Measurements from ENCODE around the gene SEC14L1.

Gene SEC14L1

GRCh38 chr17:77197115-77197514 lies 56.3 kb downstream of the SEC14L1 start:
- no peak overlapping the region for H3K4me3 ChIP-seq (ENCODE audit: low read depth, low read length)
- no peak for DNase-seq
- H2AFZ ChIP-seq (ENCODE audit: insufficient read depth, low read length, poor library complexity) = no peak overlapping the region
- no peak overlapping the region for H2AK5ac ChIP-seq (ENCODE audit: low read length)
- no peak overlapping the region for H4K12ac ChIP-seq (ENCODE audit: low read depth, low read length)
- no peak overlapping the region for H3K14ac ChIP-seq (ENCODE audit: low read length)
- no peak overlapping the region for H2BK12ac ChIP-seq (ENCODE audit: low read length)
- peaks cover 2% of the 10 kb centered on the region for H3K9me3 ChIP-seq (ENCODE audit: insufficient read depth, low read depth, low read length)
- no peak overlapping the region for H4K8ac ChIP-seq (ENCODE audit: low read depth, low read length)
- no peaks in the 10 kb centered on the region for H3K27me3 ChIP-seq (ENCODE audit: insufficient read depth, low read length)
- no peak overlapping the region for H3K18ac ChIP-seq (ENCODE audit: low read length)
- H3K9ac ChIP-seq (ENCODE audit: low read length) = no peak overlapping the region
- no peak overlapping the region for H3K27ac ChIP-seq (ENCODE audit: low read depth, low read length)
- H3K79me2 ChIP-seq (ENCODE audit: control insufficient read depth, insufficient read depth, low read length, poor library complexity) = no peaks in the 10 kb centered on the region
- H3K4me2 ChIP-seq (ENCODE audit: low read length) = no peak overlapping the region
- H2BK5ac ChIP-seq (ENCODE audit: low read depth, low read length, poor library complexity) = no peak overlapping the region
- no CpG with 5 or more reads among the region's 9 CpGs for WGBS (ENCODE audit: extremely low coverage, insufficient coverage, insufficient read length)
- no peak overlapping the region for H2BK120ac ChIP-seq (ENCODE audit: insufficient read depth, low read length, poor library complexity)
- H3K36me3 ChIP-seq (ENCODE audit: control insufficient read depth in 1 of 2, insufficient read depth in 2 of 2, low read length in 2 of 2) = peaks cover 51 to 52% of the 10 kb centered on the region in 2 experiments
- no peak overlapping the region for H3K23ac ChIP-seq (ENCODE audit: low read length)
- no peak overlapping the region for H4K91ac ChIP-seq (ENCODE audit: low read depth, low read length)
- peaks cover 2% of the 10 kb centered on the region for H3K79me1 ChIP-seq (ENCODE audit: low read length)
- H3K4ac ChIP-seq (ENCODE audit: low read depth, low read length) = no peak overlapping the region
- H3K4me1 ChIP-seq (ENCODE audit: control insufficient read depth in 1 of 2, insufficient read depth in 2 of 2, low read length in 2 of 2) = no peaks in the 10 kb centered on the region

GRCh38 chr17:77200711-77201110 lies 59.9 kb downstream of the SEC14L1 start:
- no CpG with 5 or more reads among the region's 10 CpGs for WGBS (ENCODE audit: extremely low coverage, insufficient coverage, insufficient read length)
- no peak overlapping the region for H2BK5ac ChIP-seq (ENCODE audit: low read depth, low read length, poor library complexity)
- H3K27ac ChIP-seq (ENCODE audit: low read depth, low read length) = no peak overlapping the region
- H3K9me3 ChIP-seq (ENCODE audit: insufficient read depth, low read depth, low read length) = peaks cover 2% of the 10 kb centered on the region
- no peaks in the 10 kb centered on the region for H3K27me3 ChIP-seq (ENCODE audit: insufficient read depth, low read length)
- no peak overlapping the region for H3K18ac ChIP-seq (ENCODE audit: low read length)
- no peak overlapping the region for H2AK5ac ChIP-seq (ENCODE audit: low read length)
- H3K79me2 ChIP-seq (ENCODE audit: control insufficient read depth, insufficient read depth, low read length, poor library complexity) = no peaks in the 10 kb centered on the region
- no peak overlapping the region for H4K12ac ChIP-seq (ENCODE audit: low read depth, low read length)
- H2BK12ac ChIP-seq (ENCODE audit: low read length) = no peak overlapping the region
- H3K79me1 ChIP-seq (ENCODE audit: low read length) = peaks cover 5% of the 10 kb centered on the region
- H3K4me1 ChIP-seq (ENCODE audit: control insufficient read depth in 1 of 2, insufficient read depth in 2 of 2, low read length in 2 of 2) = peaks cover 1 to 2% of the 10 kb centered on the region in 2 experiments
- no peak overlapping the region for H3K4me3 ChIP-seq (ENCODE audit: low read depth, low read length)
- no peak overlapping the region for H3K4me2 ChIP-seq (ENCODE audit: low read length)
- no peak overlapping the region for H4K8ac ChIP-seq (ENCODE audit: low read depth, low read length)
- H2AFZ ChIP-seq (ENCODE audit: insufficient read depth, low read length, poor library complexity) = no peak overlapping the region
- DNase-seq = no peak
- peaks cover 41 to 54% of the 10 kb centered on the region in 2 experiments for H3K36me3 ChIP-seq (ENCODE audit: control insufficient read depth in 1 of 2, insufficient read depth in 2 of 2, low read length in 2 of 2)
- H3K4ac ChIP-seq (ENCODE audit: low read depth, low read length) = no peak overlapping the region
- no peak overlapping the region for H3K23ac ChIP-seq (ENCODE audit: low read length)
- no peak overlapping the region for H3K14ac ChIP-seq (ENCODE audit: low read length)
- no peak overlapping the region for H2BK120ac ChIP-seq (ENCODE audit: insufficient read depth, low read length, poor library complexity)
- no peak overlapping the region for H3K9ac ChIP-seq (ENCODE audit: low read length)
- H4K91ac ChIP-seq (ENCODE audit: low read depth, low read length) = no peak overlapping the region

- H4K91ac ChIP-seq (ENCODE audit: low read depth, low read length) = no peak overlapping the region
- H4K12ac ChIP-seq (ENCODE audit: low read depth, low read length) = no peak overlapping the region
- H3K27me3 ChIP-seq (ENCODE audit: insufficient read depth, low read length) = no peaks in the 10 kb centered on the region
- peaks cover 4 to 8% of the 10 kb centered on the region in 2 experiments for H3K4me1 ChIP-seq (ENCODE audit: control insufficient read depth in 1 of 2, insufficient read depth in 2 of 2, low read length in 2 of 2)
- H3K79me2 ChIP-seq (ENCODE audit: control insufficient read depth, insufficient read depth, low read length, poor library complexity) = no peaks in the 10 kb centered on the region
- no peak overlapping the region for H3K4me2 ChIP-seq (ENCODE audit: low read length)
- no peak overlapping the region for H3K23ac ChIP-seq (ENCODE audit: low read length)
- no peak overlapping the region for H3K4me3 ChIP-seq (ENCODE audit: low read depth, low read length)
- H2BK12ac ChIP-seq (ENCODE audit: low read length) = no peak overlapping the region
- H3K9me3 ChIP-seq (ENCODE audit: insufficient read depth, low read depth, low read length) = no peaks in the 10 kb centered on the region
- no peak overlapping the region for H3K9ac ChIP-seq (ENCODE audit: low read length)
- DNase-seq = no peak
- H2BK120ac ChIP-seq (ENCODE audit: insufficient read depth, low read length, poor library complexity) = no peak overlapping the region
- no peak overlapping the region for H3K4ac ChIP-seq (ENCODE audit: low read depth, low read length)
- H3K79me1 ChIP-seq (ENCODE audit: low read length) = peaks cover 7% of the 10 kb centered on the region
- no peak overlapping the region for H3K27ac ChIP-seq (ENCODE audit: low read depth, low read length)
- no CpG with 5 or more reads among the region's 12 CpGs for WGBS (ENCODE audit: extremely low coverage, insufficient coverage, insufficient read length)
- no peak overlapping the region for H2AFZ ChIP-seq (ENCODE audit: insufficient read depth, low read length, poor library complexity)
- H4K8ac ChIP-seq (ENCODE audit: low read depth, low read length) = no peak overlapping the region
- no peak overlapping the region for H3K18ac ChIP-seq (ENCODE audit: low read length)
- peaks cover 40 to 51% of the 10 kb centered on the region in 2 experiments for H3K36me3 ChIP-seq (ENCODE audit: control insufficient read depth in 1 of 2, insufficient read depth in 2 of 2, low read length in 2 of 2)
- no peak overlapping the region for H3K14ac ChIP-seq (ENCODE audit: low read length)
- no peak overlapping the region for H2BK5ac ChIP-seq (ENCODE audit: low read depth, low read length, poor library complexity)
- H2AK5ac ChIP-seq (ENCODE audit: low read length) = no peak overlapping the region
These were observed 62.7 kb downstream of the SEC14L1 start for GRCh38 chr17:77203436-77203835.

GRCh38 chr17:77203846-77204245 lies 63.1 kb downstream of the SEC14L1 start:
- Histone ChIP-seq H3K27me3 (ENCODE audit: insufficient read depth, low read length) (no peaks in the 10 kb centered on the region), H3K9ac (ENCODE audit: low read length) (no peak overlapping the region), H4K8ac (ENCODE audit: low read depth, low read length) (no peak overlapping the region), H3K4me3 (ENCODE audit: low read depth, low read length) (no peak overlapping the region), H2AK5ac (ENCODE audit: low read length) (no peak overlapping the region), H2AFZ (ENCODE audit: insufficient read depth, low read length, poor library complexity) (no peak overlapping the region), H3K14ac (ENCODE audit: low read length) (no peak overlapping the region), H3K4ac (ENCODE audit: low read depth, low read length) (no peak overlapping the region), H3K4me1 (ENCODE audit: control insufficient read depth in 1 of 2, insufficient read depth in 2 of 2, low read length in 2 of 2) (peaks cover 4 to 8% of the 10 kb centered on the region in 2 experiments), H3K79me2 (ENCODE audit: control insufficient read depth, insufficient read depth, low read length, poor library complexity) (no peaks in the 10 kb centered on the region), H3K4me2 (ENCODE audit: low read length) (no peak overlapping the region), H3K27ac (ENCODE audit: low read depth, low read length) (no peak overlapping the region), H2BK12ac (ENCODE audit: low read length) (no peak overlapping the region), H3K9me3 (ENCODE audit: insufficient read depth, low read depth, low read length) (no peaks in the 10 kb centered on the region), H3K79me1 (ENCODE audit: low read length) (peaks cover 7% of the 10 kb centered on the region), H2BK120ac (ENCODE audit: insufficient read depth, low read length, poor library complexity) (no peak overlapping the region), H3K23ac (ENCODE audit: low read length) (no peak overlapping the region), H2BK5ac (ENCODE audit: low read depth, low read length, poor library complexity) (no peak overlapping the region), H4K91ac (ENCODE audit: low read depth, low read length) (no peak overlapping the region), H3K36me3 (ENCODE audit: control insufficient read depth in 1 of 2, insufficient read depth in 2 of 2, low read length in 2 of 2) (peaks cover 40 to 51% of the 10 kb centered on the region in 2 experiments), H4K12ac (ENCODE audit: low read depth, low read length) (no peak overlapping the region), H3K18ac (ENCODE audit: low read length) (no peak overlapping the region)
- WGBS (ENCODE audit: extremely low coverage, insufficient coverage, insufficient read length) = no CpG with 5 or more reads among the region's 13 CpGs
- no peak for DNase-seq

Measured in trophoblast cell (in vitro differentiated cells and primary cell).